ENCODE measurements around the gene FZD10. TPM values are rescaled to one million over a fixed set of nuclear protein-coding genes. Genes with fewer than 3 reads are reported as not detected.
A peak's percentile ranks its signal among the peaks of the same experiment; 100 is the strongest.

Gene FZD10
- total RNA-seq, 1 experiment from 2014 or later = not detected

- DNase-seq (ENCODE audit: low read depth, low spot score) = no peak
- in situ Hi-C loops (cut with HindIII; ENCODE audit: low pct_unique_long_range_greater_than_20kb, low sequenced_read_pairs) = no loop called here
Observed at GRCh38 chr12:130185455-130186391, 23.5 kb downstream of the FZD10 start.

DNA sequence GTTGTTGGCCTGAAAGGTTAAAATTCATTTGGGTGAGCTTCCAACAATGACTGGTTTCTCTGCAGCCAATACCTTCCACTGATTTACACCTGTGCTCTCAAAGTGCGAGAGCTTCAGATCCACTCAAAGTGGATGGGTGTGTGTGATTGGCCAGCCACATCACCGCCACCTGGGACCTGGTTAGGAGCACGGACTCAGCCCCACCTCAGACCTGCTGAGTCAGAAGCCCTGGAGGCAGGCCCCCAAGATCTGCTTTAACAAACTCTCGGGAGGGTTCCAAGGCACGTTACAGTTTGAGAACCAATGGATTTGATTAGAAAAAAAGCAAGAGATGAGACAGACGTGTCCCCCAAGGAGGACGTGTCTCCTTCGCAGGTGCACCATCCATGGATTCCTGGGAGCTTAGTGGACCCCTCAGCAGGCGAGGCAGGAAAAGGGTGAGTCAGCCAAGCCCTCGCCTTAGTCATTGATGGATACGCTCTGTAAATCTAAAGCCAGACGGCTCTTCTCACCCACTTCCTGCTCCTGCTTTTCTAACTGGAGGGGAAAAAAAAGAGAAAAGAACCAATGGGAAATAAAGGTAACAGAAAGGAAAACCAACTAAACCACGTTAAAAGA is 24.5 kb downstream of the FZD10 start:
- DNase-seq (ENCODE audit: low read depth, low spot score) = no peak
- in situ Hi-C loops (cut with HindIII; ENCODE audit: low pct_unique_long_range_greater_than_20kb, low sequenced_read_pairs) = no loop called here

- in situ Hi-C loops (cut with HindIII; ENCODE audit: low pct_unique_long_range_greater_than_20kb, low sequenced_read_pairs) = no loop called here
- DNase-seq (ENCODE audit: low read depth, low spot score) = peak; percentile 45
Observed at GRCh38 chr12:130192642-130193345, 30.5 kb downstream of the FZD10 start.

DNA sequence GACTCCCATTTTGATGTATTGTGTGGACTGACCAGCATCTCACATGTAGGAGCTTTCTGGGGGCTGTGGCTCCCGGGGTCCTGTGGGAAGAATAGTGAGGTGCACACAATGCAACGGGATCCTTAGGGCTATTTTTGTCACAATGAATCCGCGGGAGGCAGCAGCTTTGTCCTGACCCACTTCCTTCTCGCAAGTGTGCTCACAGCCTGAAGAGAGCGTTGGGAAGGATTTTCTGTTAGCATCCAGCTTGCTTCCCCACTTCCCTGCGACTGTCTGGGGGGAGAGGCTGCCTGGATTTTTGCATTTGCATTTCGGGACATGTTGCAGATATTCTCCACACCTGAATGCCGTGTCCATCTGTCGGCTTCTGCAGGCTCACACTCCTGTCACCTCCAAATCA is 31.9 kb downstream of the FZD10 start:
- no peak for DNase-seq (ENCODE audit: low read depth, low spot score)
- in situ Hi-C loops (cut with HindIII; ENCODE audit: low pct_unique_long_range_greater_than_20kb, low sequenced_read_pairs) = no loop called here

- in situ Hi-C loops (cut with HindIII; ENCODE audit: low pct_unique_long_range_greater_than_20kb, low sequenced_read_pairs) = no loop called here
- no peak for DNase-seq (ENCODE audit: low read depth, low spot score)
Observed at GRCh38 chr12:130195369-130195768, 33.1 kb downstream of the FZD10 start.

DNA sequence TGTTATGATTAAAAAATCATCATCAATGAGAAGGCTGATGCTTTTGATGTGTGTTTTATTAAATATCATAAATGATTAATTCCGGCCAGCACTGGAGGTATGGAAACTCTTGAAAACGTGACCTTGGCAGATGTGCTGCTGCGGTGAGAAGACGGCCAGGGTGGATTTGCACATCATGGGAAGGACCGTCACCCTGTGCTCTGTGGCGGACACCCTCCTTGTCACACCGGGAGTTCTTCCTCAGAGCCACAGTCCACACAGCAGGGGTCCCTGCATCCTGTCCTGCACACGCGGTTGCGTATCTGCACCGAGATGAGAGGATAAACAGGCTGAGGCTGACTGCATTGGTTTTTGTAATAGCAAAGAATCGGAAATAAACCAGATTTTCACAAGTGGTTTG is 33.5 kb downstream of the FZD10 start:
- in situ Hi-C loops (cut with HindIII; ENCODE audit: low pct_unique_long_range_greater_than_20kb, low sequenced_read_pairs) = no loop called here
- no peak for DNase-seq (ENCODE audit: low read depth, low spot score)

- in situ Hi-C loops (cut with HindIII; ENCODE audit: low pct_unique_long_range_greater_than_20kb, low sequenced_read_pairs) = no loop called here
- no peak for DNase-seq (ENCODE audit: low read depth, low spot score)
Observed at GRCh38 chr12:130196827-130197226, 34.6 kb downstream of the FZD10 start.

- DNase-seq (ENCODE audit: low read depth, low spot score) = no peak
- in situ Hi-C loops (cut with HindIII; ENCODE audit: low pct_unique_long_range_greater_than_20kb, low sequenced_read_pairs) = no loop called here
Observed at GRCh38 chr12:130198026-130198662, 35.9 kb downstream of the FZD10 start.

DNA sequence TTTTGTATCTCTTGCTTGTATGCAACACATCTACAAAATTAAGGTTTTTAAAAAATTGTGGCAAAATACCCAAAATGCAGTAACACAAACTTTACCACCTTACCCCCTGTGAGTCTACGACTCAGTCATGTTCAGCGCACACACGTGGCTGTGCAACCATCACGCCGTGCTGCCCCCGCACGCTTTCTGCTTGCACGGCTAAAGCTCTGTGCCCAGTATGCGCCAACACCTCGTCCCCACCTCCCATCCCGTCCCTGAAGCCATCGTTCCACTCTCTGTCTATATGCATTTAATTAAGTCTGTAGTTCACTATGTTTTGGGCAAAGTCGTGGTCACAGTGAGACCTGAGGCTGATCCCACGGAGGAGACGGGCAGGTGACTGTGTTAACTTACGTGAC is 36.4 kb downstream of the FZD10 start:
- in situ Hi-C loops (cut with HindIII; ENCODE audit: low pct_unique_long_range_greater_than_20kb, low sequenced_read_pairs) = no loop called here
- DNase-seq (ENCODE audit: low read depth, low spot score) = no peak

DNA sequence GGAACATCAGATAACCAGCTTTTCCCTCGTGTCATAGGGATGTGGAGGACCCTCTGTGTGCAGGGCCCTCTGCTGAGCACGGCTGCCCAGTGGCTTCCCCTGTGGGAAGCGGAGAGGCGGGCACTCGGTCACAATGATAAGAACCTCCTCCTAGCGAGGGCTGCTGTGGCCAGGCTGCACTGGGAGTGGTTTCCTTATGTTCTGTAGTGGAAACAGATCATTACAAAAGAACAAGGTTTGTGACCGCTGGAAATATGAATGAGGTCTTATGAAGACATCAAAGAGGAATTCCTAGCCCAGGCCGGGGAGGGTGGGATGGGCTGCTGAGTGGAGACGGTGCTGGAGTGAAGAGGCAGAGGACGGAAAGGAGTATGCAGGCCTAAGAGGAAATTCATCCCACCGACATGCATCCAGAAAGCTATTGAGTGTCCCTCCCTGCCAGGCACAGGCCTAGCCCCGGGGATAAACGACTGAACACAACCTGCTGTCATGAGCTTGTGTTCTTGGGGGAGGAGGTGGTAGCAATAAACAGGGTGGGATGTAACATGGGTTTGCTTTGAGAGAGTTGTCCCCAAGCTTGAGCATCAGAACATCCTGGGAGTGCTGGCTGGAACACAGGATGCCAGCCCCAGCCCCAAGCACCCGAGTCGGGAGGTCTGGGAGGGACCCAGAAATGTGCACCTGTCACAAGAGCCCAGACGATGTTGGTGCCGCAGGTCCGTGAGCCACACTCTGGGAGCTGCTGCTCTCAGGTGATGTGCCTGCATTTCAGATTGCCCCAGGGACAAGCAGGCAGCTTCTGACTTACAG is 37.5 kb downstream of the FZD10 start:
- DNase-seq (ENCODE audit: low read depth, low spot score) = no peak
- in situ Hi-C loops (cut with HindIII; ENCODE audit: low pct_unique_long_range_greater_than_20kb, low sequenced_read_pairs) = no loop called here

DNA sequence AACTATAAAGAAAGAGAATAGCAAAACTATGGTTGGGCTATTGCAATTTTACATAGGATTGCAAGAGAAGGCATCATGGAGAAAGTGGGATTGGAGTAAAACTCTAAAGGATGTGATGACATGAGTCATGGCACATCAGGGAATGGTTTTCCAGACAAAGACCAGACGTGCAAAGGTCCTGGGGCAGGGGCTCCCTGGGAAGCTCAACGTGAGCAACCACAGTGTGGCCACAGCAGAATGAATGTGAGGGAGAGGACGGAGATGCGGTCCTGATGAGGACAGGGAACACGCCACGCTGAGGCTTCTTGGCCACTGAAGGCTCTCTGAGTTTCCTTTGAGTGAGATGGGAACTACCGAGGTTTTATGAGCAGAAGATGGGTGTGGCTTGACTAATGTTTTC is 38.2 kb downstream of the FZD10 start:
- in situ Hi-C loops (cut with HindIII; ENCODE audit: low pct_unique_long_range_greater_than_20kb, low sequenced_read_pairs) = no loop called here
- DNase-seq (ENCODE audit: low read depth, low spot score) = no peak

GRCh38 chr12:130201037-130201436 is 38.8 kb downstream of the FZD10 start:
- in situ Hi-C loops (cut with HindIII; ENCODE audit: low pct_unique_long_range_greater_than_20kb, low sequenced_read_pairs) = no loop called here
- DNase-seq (ENCODE audit: low read depth, low spot score) = no peak

DNA sequence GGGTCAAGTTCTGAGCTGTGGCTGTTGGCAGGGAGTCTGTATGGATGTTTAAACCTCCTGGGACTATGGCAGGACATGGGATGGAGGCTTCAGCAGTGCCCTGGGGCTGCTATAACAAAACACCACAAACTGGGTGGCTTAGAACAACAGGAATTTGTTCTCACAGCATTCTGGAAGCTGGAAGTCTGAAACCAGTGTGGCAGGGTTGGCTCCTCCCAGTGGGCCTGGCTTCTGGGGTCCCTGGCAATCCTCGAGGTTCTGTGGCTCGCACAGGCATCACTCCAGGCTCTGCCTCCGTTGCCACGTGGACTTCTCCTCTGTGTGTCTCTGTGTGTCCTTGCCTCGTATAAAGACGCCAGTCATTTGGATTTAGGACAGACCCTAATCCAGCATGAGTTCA is 39.9 kb downstream of the FZD10 start:
- DNase-seq (ENCODE audit: low read depth, low spot score) = no peak
- in situ Hi-C loops (cut with HindIII; ENCODE audit: low pct_unique_long_range_greater_than_20kb, low sequenced_read_pairs) = no loop called here

DNA sequence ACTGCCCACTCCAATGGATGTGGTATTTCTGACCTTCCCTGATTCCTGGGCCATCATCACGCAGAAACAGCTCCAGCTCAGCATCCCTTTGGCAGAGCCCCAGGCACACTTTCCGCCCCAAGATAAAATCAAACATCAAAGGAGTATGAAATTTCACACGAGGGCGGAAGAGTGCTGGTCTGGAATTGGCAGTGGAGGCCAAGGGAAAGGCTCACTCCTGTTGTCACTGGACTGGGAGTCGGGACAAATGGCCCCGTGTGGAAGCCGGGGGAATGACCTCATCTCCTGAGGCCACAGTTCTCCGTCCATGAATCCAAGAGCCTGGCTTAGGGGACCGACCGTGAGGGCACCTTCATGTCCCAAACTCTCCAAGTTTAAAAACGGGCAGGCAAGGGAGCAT is 40.9 kb downstream of the FZD10 start:
- no peak for DNase-seq (ENCODE audit: low read depth, low spot score)
- in situ Hi-C loops (cut with HindIII; ENCODE audit: low pct_unique_long_range_greater_than_20kb, low sequenced_read_pairs) = no loop called here

DNA sequence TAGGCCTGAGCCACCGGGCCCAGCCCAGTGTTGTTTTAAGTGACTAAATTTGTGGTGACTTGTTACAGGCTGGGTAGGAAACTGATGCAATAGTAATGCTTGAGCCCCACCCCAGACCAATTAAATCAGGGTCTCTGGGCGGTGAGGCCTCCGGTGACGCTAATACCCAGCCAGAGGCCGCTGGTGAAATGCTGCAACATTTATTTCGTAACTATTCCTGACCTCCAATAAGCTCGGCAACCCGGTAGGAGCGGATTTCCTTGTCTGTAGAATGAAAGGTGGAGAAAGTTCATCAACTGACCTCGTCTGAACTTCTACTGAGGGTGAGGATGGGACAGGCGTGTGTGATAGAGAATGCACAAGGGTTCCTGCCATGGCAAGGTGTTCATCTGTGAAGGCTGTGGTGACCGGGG is 42.3 kb downstream of the FZD10 start:
- in situ Hi-C loops (cut with HindIII; ENCODE audit: low pct_unique_long_range_greater_than_20kb, low sequenced_read_pairs) = no loop called here
- DNase-seq (ENCODE audit: low read depth, low spot score) = no peak

DNA sequence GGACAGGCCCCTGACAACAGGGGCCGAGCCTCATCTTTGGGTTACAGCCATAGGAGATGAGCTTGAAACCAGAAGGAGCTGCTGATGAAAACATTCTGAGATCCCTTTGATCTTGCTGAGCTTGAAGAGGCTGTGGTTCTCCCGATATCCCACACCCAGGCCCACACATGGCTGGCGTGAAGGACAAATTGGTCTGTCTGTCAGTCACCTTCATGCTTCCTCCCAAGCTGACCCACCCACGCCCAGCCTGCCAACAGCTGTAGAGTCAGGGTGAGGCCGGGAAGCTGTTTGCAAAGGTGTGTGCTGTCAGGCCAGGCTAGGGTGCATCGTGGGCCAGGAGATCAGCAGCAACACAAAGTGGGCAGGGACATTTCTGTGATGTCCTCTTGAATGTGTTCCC is 43.2 kb downstream of the FZD10 start:
- no peak for DNase-seq (ENCODE audit: low read depth, low spot score)
- in situ Hi-C loops (cut with HindIII; ENCODE audit: low pct_unique_long_range_greater_than_20kb, low sequenced_read_pairs) = no loop called here

DNA sequence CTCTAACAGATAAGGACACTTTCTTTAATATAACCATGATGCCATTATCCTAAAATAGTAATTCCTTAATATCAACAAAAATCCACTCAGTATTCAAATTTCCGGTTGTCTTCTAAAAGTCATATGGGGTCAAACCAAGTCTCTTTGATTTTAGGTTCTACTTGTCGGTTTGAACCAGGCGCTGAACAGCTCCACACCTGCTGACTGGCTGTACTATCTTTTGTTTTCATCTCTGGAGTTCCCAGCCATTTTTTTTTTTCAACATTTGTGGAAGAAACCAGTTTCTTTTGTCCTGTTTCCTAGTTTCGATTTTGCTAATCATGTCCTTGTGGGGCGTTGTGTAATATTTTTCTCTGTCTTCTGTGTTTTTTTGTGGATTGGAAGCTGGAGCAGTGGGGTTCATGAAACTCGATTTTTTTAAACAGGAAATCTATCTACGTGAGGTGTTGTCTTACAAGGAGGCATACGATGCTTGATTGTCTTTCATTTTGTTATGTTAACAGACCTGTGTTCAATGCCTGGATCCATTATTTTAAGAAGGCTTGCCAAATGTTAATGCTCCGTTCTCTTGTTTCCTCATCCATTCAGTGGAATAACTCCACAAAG is 50.2 kb downstream of the FZD10 start:
- in situ Hi-C loops (cut with HindIII; ENCODE audit: low pct_unique_long_range_greater_than_20kb, low sequenced_read_pairs) = no loop called here

More for the DNA sequence above, 50.2 kb downstream of the FZD10 start:
- no peak for DNase-seq (ENCODE audit: low read depth, low spot score)

Measured in SK-MEL-5 (cell line).